HepG2 (cell line): ENCODE data around the gene TUBG1. TPM values are rescaled to one million over a fixed set of nuclear protein-coding genes. Genes with fewer than 3 reads are reported as not detected.

Experiments
- ATM ChIP-seq: fragments of 450-650 bp; IDR thresholded peaks from 2 replicates; pipeline ENCODE4 v1.7.1; 2017; ENCODE audit warnings: mild to moderate bottlenecking, borderline replicate concordance
- HOXA9 ChIP-seq: sonication (generic); formaldehyde crosslinking; IDR thresholded peaks from 2 replicates; pipeline ENCODE4 v1.8.1; 2022; ENCODE audit warnings: missing genetic modification reagents, mild to moderate bottlenecking, moderate library complexity, borderline replicate concordance
- KDM5A ChIP-seq: fragments of 200-600 bp; sonication (generic); IDR thresholded peaks from 2 replicates; pipeline ENCODE4 v1.7.0; 2018; ENCODE audit warnings: antibody characterized with exemption, mild to moderate bottlenecking, low read length, borderline replicate concordance
- KLF13 ChIP-seq: sonication (generic); formaldehyde crosslinking; IDR thresholded peaks from 2 replicates; pipeline ENCODE4 v1.4.0; 2020; ENCODE audit warnings: mild to moderate bottlenecking, missing genetic modification reagents
- MIER3 ChIP-seq: IDR thresholded peaks from 2 replicates; pipeline ENCODE4 v1.6.1; 2016; ENCODE audit warnings: missing compliant biosample characterization, borderline replicate concordance
- NFYC ChIP-seq: IDR thresholded peaks from 2 replicates; pipeline ENCODE4 v1.6.1; 2016; ENCODE audit warnings: missing genetic modification reagents, missing compliant biosample characterization
- NR2F1 ChIP-seq, 2 experiments: fragments of 450-650 bp in 1 of 2; formaldehyde crosslinking in 1 of 2; IDR thresholded peaks; 2 replicates each; pipeline versions ENCODE4 v1.5.0 to v1.6.1; 2016 to 2020; ENCODE audit warnings: mild to moderate bottlenecking in 1 of 2, missing compliant biosample characterization in 1 of 2, missing genetic modification reagents in 1 of 2, moderate library complexity in 1 of 2
- PHF21A ChIP-seq: sonication (generic); formaldehyde crosslinking; IDR thresholded peaks from 2 replicates; pipeline ENCODE4 v1.5.0; 2020; ENCODE audit warnings: mild to moderate bottlenecking, missing genetic modification reagents
- PLRG1 ChIP-seq: fragments of 450-650 bp; conservative IDR thresholded peaks from 2 replicates; pipeline ENCODE4 v1.6.1; 2016
- RORA ChIP-seq: sonication (generic); formaldehyde crosslinking; IDR thresholded peaks from 2 replicates; pipeline ENCODE4 v1.5.0; 2020; ENCODE audit warnings: mild to moderate bottlenecking, missing genetic modification reagents, moderate library complexity
- SIN3A ChIP-seq: IDR thresholded peaks from 2 replicates; pipeline ENCODE4 v1.6.1; 2011; ENCODE audit warnings: low read depth, mild to moderate bottlenecking, control low read depth, low read length, borderline replicate concordance
- SMARCE1 ChIP-seq: fragments of 450-650 bp; IDR thresholded peaks from 2 replicates; pipeline ENCODE4 v1.6.1; 2017; ENCODE audit warnings: borderline replicate concordance
- SNAPC2 ChIP-seq: sonication (generic); formaldehyde crosslinking; IDR thresholded peaks from 2 replicates; pipeline ENCODE4 v1.8.1; 2022; ENCODE audit warnings: mild to moderate bottlenecking, missing genetic modification reagents
- SNAPC5 ChIP-seq: sonication (generic); formaldehyde crosslinking; IDR thresholded peaks from 2 replicates; pipeline ENCODE4 v1.8.1; 2023; ENCODE audit warnings: mild to moderate bottlenecking, missing genetic modification reagents, borderline replicate concordance
- SOX6 ChIP-seq, 2 experiments: fragments of 450-650 bp in 1 of 2; sonication (generic) in 1 of 2; formaldehyde crosslinking in 1 of 2; IDR thresholded peaks; 2 replicates each; pipeline versions ENCODE4 v1.4.0 to v1.6.1; 2017 to 2020; ENCODE audit warnings: antibody characterized with exemption in 1 of 2, mild to moderate bottlenecking in 1 of 2, missing genetic modification reagents in 1 of 2
- TARDBP ChIP-seq: sonication (generic); formaldehyde crosslinking; IDR thresholded peaks from 2 replicates; pipeline ENCODE4 v1.8.0; 2022; ENCODE audit warnings: mild to moderate bottlenecking, missing genetic modification reagents
- ZBED4 ChIP-seq: sonication (generic); formaldehyde crosslinking; IDR thresholded peaks from 2 replicates; pipeline ENCODE4 v1.4.0; 2020; ENCODE audit warnings: missing genetic modification reagents, borderline replicate concordance
- ZBTB38 ChIP-seq: sonication (generic); formaldehyde crosslinking; IDR thresholded peaks from 2 replicates; pipeline ENCODE4 v1.5.1; 2020; ENCODE audit warnings: mild to moderate bottlenecking, missing genetic modification reagents
- ZC3H13 ChIP-seq: sonication (generic); formaldehyde crosslinking; IDR thresholded peaks from 2 replicates; pipeline ENCODE4 v1.8.1; 2023; ENCODE audit warnings: mild to moderate bottlenecking, missing genetic modification reagents, moderate library complexity
- ZNF142 ChIP-seq: sonication (generic); formaldehyde crosslinking; IDR thresholded peaks from 2 replicates; pipeline ENCODE4 v1.4.0; 2020; ENCODE audit warnings: missing genetic modification reagents
- ZNF205 ChIP-seq: IDR thresholded peaks from 2 replicates; pipeline ENCODE4 v1.6.1; 2018; ENCODE audit warnings: missing biosample characterization, missing genetic modification reagents
- ZNF547 ChIP-seq: sonication (generic); formaldehyde crosslinking; IDR thresholded peaks from 2 replicates; pipeline ENCODE4 v1.5.1; 2020; ENCODE audit warnings: mild to moderate bottlenecking, missing genetic modification reagents
- polyA plus RNA-seq, 8 experiments: library from polyadenylated mRNA; depleted of rRNA in 3 of 8; stranded (reverse) in 7 of 8; unstranded in 1 of 8; fragments of >200 nt; fragmentation: Illumina TruSeq in 4 of 8; extraction: Trizol in 4 of 8; gene quantifications; 2 replicates each; pipeline versions ENCODE4 v1.2.1 to v1.2.3, GENCODE V29; 2011 to 2016; ENCODE audit warnings: low read depth in 4 of 8, missing spikeins in 1 of 8, mixed read lengths in 1 of 8; ENCODE audit not compliant: insufficient read depth in 1 of 8
- total RNA-seq, 5 experiments: library from RNA; depleted of rRNA; stranded (reverse); fragments of >200 nt; fragmentation: Illumina TruSeq; extraction: Trizol; gene quantifications; 2 replicates each; pipeline ENCODE4 v1.2.3, GENCODE V29; 2016; ENCODE audit warnings: low read depth in 1 of 5

The TUBG1 gene
- total and polyA plus RNA-seq, 2 of the 13 experiments (the other 11 are each of a cell fraction or from before 2014, with no cell fraction given), result 74.1 to 137 TPM

- TF ChIP-seq ZNF142 (CRISPR knock-in tag) (no peak), RORA (CRISPR knock-in tag) (no peak), PHF21A (CRISPR knock-in tag) (peak; percentile 8; the same call in 1 of the 2 replicates), NR2F1 (CRISPR knock-in tag; IDR thresholded peaks at IDR 0.05) (no peak), SNAPC2 (CRISPR knock-in tag) (no peak), TARDBP (CRISPR knock-in tag) (no peak), ZNF547 (no peak), SIN3A (no peak), ZC3H13 (peak; percentile 65; the same call in 1 of the 2 replicates), ATM (no peak), NFYC (CRISPR knock-in tag) (no peak), ZNF205 (CRISPR knock-in tag) (no peak), ZBED4 (CRISPR knock-in tag) (no peak), HOXA9 (no peak), KDM5A (no peak), KLF13 (no peak), ZBTB38 (CRISPR knock-in tag) (peak; percentile 45; the same call in 1 of the 2 replicates), SOX6 (IDR thresholded peaks at IDR 0.05) (no peak), SOX6 (CRISPR knock-in tag; IDR thresholded peaks at IDR 0.05) (0 out of 2 replicates have a peak, but pooled peaks have one; percentile 5), PLRG1 (no peak), SNAPC5 (no peak), SMARCE1 (no peak), MIER3 (CRISPR knock-in tag) (no peak)
Observed at GRCh38 chr17:42617956-42618431, 8.5 kb downstream of the TUBG1 start (continued).
